HG02678 (cell line): ENCODE results near the gene ZFHX3.

Experiments
- ATAC-seq: cut with Tn5 transposase; IDR thresholded peaks from one replicate; pipeline ENCODE4 v1.9.1; 2021; ENCODE audit warnings: mild to moderate bottlenecking, moderate library complexity; ENCODE audit not compliant: unreplicated experiment

Gene ZFHX3

GRCh38 chr16:73042807-73043206 is 5.1 kb downstream of the ZFHX3 start:
- ATAC-seq: no peak

DNA sequence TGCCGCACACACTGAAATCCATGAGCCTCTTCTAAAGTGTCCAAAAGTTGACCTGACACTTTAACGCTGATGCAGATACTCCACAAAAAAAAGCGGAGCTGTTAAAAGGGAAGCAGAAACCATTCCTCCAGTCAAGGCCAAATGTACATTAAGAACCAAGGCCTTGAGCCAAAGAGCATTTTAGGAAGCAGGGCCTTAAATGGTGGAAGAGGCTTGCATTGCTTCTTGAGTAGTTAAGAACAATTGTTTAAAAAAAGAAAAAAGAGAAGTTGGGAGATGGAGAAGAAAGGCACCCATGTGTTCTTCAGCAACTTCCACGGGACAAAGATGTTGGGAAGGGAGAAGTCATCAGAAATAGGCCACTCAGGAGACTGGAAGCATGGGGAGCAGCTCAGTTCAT is 6.3 kb downstream of the ZFHX3 start:
- ATAC-seq: no peak

DNA sequence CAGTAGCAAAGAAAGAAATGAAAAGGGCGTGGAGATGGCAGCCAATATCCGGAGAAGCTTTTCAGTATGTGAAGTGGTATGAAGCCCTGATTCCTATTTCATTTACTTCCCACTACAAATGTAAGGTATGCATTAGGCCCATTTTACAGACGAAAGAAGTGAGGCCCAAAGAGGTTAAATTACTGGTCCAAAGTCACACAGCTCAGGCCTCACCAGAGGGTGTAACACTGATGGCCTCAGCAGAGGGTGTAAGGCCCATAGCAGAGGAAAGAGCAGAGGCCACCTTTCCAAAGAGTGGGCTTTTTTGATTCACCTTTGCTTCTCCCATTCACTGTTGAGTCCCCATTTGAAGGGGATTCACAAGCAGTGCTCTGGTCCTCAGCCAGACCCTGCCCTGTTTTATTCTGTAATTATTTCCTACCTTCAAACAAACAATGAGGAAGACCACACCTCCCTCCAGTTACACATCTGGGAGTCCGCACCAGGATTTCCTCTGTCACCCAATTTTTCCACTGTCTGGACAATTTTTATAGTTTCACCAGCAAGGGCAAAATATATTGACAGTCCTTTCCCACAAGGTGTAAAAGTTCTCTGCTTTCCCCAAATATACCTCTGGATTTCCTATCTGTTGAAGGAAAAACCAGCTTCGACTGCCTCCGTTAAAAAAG is 7.1 kb downstream of the ZFHX3 start:
- no peak for ATAC-seq

DNA sequence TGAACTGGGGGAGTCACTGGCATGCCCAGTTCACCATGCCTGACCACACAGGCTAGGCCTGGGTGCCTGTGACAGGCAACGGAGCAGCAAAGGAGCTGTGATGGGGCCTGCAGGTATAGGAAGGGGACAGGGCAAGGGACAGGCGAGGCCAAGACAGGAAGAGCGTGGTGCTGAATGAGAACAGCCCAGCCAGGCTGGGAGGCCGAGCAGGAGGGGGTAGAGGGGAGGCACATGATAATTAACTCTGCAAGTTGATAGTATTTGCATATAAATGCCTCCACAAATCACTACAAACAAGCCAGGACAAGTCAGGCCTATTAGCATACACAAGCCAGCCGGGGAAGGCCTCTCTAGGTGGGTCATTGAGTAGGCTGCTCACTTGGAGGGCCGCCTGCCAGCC is 7.8 kb downstream of the ZFHX3 start:
- no peak for ATAC-seq

DNA sequence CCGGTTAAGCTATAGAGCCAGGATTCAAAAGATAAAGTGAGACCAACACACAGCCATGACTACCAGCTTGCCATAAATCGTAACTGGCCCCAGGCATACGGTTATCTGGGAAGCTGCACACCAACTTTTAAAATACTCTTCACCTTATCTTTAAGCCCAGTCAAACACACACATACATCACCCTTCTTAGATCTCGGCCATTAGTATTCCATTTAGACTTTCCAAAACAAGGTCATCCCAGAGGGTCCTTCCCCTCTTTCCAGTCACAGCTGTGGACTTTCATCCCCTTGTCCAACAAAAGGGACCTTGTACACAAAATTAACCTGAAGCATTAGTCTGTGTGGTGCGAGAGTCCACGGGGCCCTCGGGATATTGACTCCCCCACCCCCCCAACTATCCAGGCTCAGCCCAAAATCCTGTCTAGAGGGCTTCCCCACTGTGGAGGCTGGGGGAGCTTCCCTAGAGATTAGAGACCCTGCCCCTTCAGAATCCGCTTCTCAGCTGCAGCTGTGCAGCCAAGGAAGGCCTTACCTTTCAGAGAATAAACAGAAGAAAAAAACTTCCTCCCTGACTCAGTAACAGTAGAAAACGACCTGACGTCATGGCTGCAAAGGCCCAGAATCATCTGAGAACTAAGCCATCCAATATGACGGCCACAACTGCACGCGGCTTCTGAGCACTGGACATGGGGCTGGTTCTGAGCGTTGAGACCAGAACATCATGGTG is 9.9 kb downstream of the ZFHX3 start:
- ATAC-seq: no peak

DNA sequence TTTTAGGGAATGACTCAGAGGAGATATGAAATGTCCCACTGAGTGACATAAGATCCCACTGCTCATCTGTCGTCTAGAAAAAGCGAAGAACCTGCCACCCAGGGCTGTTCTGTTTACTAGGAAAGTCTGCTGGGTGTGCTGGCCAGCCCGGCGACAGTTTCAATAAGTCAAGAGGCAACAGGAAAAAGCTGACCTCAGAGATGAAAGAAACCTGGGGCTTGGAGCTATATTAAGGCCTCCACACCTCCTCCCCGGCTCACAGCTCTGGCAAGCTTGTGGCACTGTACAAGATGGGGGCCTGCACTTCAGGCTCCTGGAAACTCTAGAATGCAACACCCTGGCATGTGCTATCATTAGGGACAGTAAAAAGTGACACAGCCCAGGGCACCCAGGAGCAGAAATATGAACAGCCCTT is 10.6 kb downstream of the ZFHX3 start:
- ATAC-seq: no peak

DNA sequence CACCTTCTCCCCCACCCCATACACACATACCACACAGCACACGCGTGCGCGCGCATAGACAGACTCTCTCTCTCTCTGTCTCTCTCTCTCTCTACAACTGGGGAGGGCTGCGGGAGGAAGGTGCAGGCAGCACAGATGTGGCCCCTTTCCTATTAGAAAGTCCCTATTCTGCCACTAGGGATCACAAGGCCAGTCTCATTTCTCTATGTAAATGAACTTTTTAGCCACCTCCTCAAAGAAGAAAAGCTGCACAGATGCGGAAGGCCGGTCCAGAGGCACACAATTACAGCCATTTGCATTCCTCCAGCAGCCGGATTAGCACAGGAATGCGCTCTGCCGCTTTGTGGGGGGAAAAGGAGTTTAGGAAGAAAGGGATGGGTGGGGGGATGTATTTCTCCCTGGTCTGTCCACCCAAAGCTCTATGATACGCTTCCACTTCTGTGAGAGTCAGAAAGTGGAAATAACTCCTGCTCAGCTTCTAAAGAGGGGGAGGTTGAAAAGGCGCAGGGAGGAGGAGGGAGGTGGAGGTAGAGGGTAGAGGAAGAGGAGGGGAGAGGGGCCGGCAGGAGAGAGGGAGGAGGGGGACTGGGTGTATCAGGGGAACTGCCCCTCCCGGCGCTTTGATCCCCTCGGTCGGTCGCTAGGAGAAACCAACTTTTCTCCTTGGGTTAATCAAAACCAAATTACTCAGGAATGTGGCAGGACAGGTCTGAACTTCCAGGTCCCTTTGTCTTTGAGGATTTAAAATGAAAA is 11.7 kb downstream of the ZFHX3 start:
- ATAC-seq: peak; percentile 77

DNA sequence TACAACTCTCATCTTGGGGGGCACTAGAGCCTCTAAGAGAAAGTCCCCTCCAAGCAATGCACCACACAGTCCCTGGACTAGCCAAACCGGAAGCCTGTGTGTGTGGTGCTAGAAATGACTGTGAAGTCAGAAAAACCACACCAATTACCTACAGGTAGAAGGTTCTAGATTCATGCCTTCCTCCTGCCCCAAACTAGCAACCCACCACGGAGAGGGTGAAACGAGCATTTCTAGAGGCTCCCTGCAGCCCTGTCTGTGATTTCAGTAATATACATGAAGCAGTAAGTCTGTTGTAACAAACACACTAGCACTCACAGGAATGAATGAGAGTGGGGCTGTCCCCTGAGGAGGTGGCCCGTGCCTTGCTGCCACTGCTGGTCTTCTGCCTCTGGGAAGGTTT is 13.6 kb downstream of the ZFHX3 start:
- peak; percentile 34 for ATAC-seq

DNA sequence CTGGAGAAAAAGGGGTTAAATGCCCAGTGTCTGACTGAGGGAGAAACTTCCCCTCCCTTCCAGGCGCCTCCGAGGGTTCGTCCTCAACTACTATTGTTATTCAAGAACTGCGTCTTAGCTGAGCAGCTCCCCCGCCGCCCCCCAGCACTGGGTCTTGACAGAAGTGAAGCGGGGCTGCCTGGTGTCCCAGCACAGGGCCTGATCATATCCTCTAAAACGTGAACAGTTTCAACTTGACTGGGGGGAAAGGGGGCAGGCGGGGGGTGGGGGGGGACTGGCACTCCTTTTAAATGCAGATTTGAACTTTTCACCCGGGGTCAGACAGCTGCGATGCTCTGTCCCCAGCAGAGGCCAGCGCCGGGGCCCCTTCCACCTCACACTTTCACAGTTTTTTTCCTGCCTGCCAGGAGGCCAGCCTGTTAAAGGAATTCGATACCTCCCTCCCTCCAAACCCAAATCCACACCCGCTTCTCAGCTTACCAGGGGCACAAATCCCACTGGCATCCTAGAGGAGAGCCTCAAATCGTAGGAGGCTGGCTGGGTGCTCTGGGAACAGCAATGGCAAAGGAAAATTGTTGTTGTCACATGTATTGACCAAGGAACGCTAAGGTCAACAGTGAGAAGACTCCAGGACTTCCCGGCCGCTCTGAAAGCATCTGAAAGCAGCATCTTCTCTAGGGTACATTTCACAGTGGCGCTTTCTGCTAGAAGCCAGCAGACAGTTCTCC is 14.5 kb downstream of the ZFHX3 start:
- no peak for ATAC-seq

GRCh38 chr16:73032541-73033270 is 15.2 kb downstream of the ZFHX3 start:
- peak; percentile 23 for ATAC-seq

GRCh38 chr16:73031984-73032383 is 15.9 kb downstream of the ZFHX3 start:
- no peak for ATAC-seq

GRCh38 chr16:73031155-73031866 is 16.6 kb downstream of the ZFHX3 start:
- no peak for ATAC-seq

DNA sequence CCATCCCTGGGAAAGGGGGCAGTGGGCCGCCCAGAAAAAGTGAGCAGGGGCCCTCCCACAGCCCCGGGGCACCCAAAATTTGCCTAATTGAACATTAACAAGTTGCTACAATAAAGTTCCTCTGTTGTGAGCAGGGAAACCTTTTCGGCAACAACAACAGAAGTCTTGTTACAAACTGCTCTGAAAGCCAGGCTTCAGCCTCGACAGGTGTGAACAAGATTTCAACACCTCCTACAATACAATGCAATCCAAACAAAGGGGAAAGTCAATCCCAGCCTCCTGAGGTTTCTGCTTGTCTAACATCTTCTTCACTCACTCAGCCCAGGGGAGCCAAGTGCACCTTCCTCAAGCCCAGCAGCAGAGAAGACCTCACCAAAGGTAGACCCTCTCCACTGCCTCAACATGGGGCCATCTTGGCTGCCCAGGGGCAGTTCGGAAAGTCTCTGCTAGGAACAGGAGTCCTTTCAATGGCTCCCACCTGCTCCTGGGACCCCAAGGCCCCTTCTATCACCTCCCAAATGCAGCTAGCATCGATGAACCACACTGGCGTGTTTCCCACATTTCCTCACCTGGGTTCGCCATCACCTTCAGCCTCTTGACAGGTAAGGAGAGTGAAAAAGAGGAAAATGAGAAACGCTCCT is 19.1 kb downstream of the ZFHX3 start:
- no peak for ATAC-seq

DNA sequence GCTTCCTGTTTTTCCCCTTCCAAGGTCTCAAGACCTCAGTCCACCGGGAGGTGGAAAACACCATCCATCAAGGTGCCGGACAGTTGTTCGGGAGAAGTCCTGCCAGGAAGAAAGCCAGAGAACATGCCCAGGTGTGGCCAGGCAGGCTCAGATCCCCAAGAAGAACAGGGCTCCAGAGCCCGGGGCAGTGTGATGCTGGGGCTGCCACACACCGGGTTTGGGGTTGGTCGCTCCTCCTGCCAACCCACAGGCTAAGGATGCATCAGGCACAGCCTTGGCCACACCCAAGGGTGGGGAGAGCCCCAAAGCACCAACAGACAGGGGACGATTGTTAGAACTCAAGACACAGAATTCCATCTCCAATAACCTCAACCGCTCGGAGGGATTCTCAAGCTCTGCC is 19.7 kb downstream of the ZFHX3 start:
- ATAC-seq: no peak

DNA sequence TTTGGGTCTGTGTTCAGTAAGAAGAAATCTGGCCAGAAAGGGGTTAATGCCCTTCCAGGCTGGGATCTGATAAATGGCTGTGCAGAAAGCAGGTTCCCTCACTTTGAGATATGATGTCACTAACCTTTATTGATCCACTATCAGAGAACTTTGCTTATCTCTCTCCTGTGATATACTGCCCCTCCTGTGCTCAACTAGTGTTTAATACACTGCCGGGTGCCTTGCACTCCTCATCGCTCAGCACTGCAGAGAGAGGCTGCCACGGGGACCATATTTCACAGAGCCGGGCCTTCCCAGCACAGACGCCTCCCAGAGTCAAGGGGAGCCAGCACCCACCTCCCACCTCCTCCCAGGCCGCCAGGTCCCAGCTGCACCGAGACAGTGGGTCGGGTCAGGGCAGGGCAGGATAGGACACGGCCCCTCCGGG is 20.2 kb downstream of the ZFHX3 start:
- ATAC-seq: no peak

- no peak for ATAC-seq
Measured at GRCh38 chr16:73026754-73027684, 20.9 kb downstream of the ZFHX3 start.

DNA sequence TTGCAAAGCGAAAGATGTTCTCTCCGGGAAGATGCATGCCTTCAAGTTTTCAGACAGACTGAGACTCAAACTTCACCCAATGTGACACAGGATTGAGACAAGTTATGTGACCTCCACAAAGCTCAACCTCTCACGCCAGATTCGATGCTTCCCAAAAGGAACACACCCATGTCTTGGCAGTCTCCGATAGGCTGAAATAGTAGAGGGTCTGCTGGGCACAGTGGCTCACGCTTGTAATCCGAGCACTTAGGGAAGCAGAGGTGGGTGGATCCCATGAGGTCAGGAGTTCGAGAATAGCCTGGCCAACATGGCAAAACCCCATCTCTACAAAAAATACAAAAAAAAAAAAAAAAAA is 22.1 kb downstream of the ZFHX3 start:
- no peak for ATAC-seq

DNA sequence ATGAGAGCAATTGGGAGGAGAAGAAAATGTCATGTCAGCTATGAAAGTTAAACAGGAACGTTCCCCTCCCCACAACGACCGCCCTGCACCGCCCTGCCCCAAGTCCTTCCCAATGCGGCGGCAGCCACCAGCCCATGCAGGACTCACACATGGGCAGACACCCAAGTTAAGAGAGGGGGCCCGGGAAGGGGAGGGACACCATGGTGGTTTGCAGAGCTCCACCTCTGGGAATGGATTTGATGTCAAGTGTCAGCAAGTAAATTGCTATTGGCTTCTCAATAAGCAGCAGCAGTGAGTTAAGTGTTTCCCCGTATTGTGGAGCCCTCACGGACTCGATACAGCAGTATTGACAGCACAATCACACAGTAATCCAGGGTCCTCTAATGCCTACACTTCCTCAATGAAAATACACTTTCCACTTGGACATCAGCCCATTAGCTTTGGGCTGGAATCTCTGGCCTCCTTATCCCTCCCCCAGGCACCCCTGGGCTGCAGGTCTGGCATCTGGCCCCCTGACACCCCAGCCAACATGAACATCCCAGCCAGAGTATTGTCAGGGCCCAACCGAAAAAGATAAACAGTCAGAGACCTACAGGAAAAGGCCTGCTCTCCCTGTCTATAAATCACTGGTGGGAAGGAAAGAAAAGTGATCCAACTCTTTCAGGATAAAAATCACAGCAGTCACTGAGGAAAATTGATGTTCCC is 22.6 kb downstream of the ZFHX3 start:
- no peak for ATAC-seq
